OCI-LY3 (cell line): ENCODE results near the gene TMEM39B.

ENCODE experiments used
- CTCF ChIP-seq: fragments of 200-600, 300-600 bp; sonication (generic); IDR thresholded peaks from 2 replicates; pipeline ENCODE4 v1.5.1; 2014; ENCODE audit warnings: antibody characterized with exemption, low read length, low read depth
- EZH2phosphoT487 ChIP-seq: fragments of 200-600 bp; shearing (Covaris generic); IDR thresholded peaks from 2 replicates; pipeline ENCODE4 v1.6.1; 2018; ENCODE audit warnings: antibody characterized with exemption, mixed run types, low read depth

GRCh38 chr1:32099426-32099825 lies 26.7 kb downstream of the TMEM39B start:
- TF ChIP-seq CTCF (no peak), EZH2phosphoT487 (no peak)
